ENCODE measurements around the gene PLA2G4A.

DNA sequence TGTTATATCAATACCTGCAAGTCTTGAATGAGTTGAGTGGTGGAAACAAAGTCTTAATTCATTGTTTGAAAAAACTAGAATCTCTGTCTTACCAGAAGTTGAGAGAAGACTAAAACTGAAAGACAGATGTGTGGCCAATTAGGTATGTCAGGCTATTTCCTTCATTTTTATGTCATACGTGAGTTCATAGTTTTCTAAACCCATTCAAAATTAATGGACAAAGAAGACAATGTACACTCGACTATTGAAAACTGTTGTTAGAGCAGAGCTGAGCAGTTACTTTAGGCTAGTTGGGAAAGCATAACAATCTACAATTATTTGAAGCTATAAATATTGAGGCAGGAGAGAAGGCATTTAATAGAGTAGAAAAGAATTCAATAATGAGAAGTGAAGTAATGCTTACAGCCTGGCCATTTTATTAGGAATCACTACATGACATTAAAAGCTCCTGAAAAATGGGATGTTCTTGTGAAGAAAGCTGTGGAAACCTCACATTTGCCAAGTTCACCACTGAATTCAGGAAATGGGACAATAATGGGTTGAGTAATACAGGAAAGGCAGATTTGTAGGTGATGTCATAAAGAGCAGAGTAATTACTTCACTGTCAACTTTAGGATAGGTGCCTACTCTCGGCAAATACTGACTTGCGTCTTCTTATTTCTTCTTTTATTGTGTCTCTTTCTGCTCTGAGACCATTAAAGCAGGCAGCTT lies 204.4 kb downstream of the PLA2G4A start:
- TF ChIP-seq POLR2A (IDR thresholded peaks at IDR 0.05; ENCODE audit: low read length) (no peak), GATA1 (IDR thresholded peaks at IDR 0.05; ENCODE audit: low read depth, low read length) (no peak)

All from erythroblast (primary cell).